Omental fat pad (tissue), 4 donors: ENCODE results near the gene UCN2. TPM values are rescaled to one million over a fixed set of nuclear protein-coding genes. Genes with fewer than 3 reads are reported as not detected.

Experiments
- ATAC-seq: fragments of 150-250 bp; one replicate; pipeline ENCODE4 v1.9.1; 2016; ENCODE audit warnings: mild to moderate bottlenecking, moderate library complexity; ENCODE audit not compliant: low FRiP score
- DNase-seq: peaks from one replicate; pipeline ENCODE4 v3.0.0-alpha.2; 2019; ENCODE audit warnings: low spot score
- CTCF ChIP-seq, 3 donors: fragments of 450-650 bp; IDR thresholded peaks; one replicate each; pipeline ENCODE4 v1.5.1; 2016 to 2017; ENCODE audit warnings: antibody characterized with exemption in 3 of 3, mild to moderate bottlenecking in 3 of 3, moderate library complexity in 2 of 3
- total RNA-seq, 4 donors: library from RNA; depleted of rRNA; stranded (reverse); fragments of >200 nt; gene quantifications; one replicate each; pipeline ENCODE4 v1.1.0, GENCODE V29; 2016

Gene UCN2
- total RNA-seq, 4 donors from 2014 or later, result 0.28 TPM; not detected in 3

- no peak for TF ChIP-seq CTCF (IDR thresholded peaks at IDR 0.05)
- ATAC-seq, result no peak
These were observed 3.9 kb upstream of the UCN2 start for GRCh38 chr3:48567500-48567899.

GRCh38 chr3:48567090-48567489, 3.5 kb upstream of the UCN2 start:
- no peak for DNase-seq
- no peak for TF ChIP-seq CTCF (IDR thresholded peaks at IDR 0.05)
- no peak for ATAC-seq

More at GRCh38 chr3:48567500-48567899, 3.9 kb upstream of the UCN2 start:
- DNase-seq, result no peak

- no peak for TF ChIP-seq CTCF (IDR thresholded peaks at IDR 0.05)
- no peak for ATAC-seq
- DNase-seq, result no peak
These were observed 2.8 kb upstream of the UCN2 start for GRCh38 chr3:48566401-48566760.

GRCh38 chr3:48565591-48566400, 2.2 kb upstream of the UCN2 start:
- no peak for ATAC-seq
- TF ChIP-seq CTCF (IDR thresholded peaks at IDR 0.05), result no peak
- DNase-seq, result no peak

- no peak for DNase-seq
- ATAC-seq, result no peak
- no peak for TF ChIP-seq CTCF (IDR thresholded peaks at IDR 0.05)
These were observed 1.6 kb upstream of the UCN2 start for GRCh38 chr3:48565186-48565585.

- no peak for TF ChIP-seq CTCF (IDR thresholded peaks at IDR 0.05)
- ATAC-seq, result no peak
- no peak for DNase-seq
These were observed 1.1 kb upstream of the UCN2 start for GRCh38 chr3:48564667-48565066.

- ATAC-seq, result no peak
These were observed 441 bp upstream of the UCN2 start for GRCh38 chr3:48564022-48564421.

More at GRCh38 chr3:48564022-48564421, 441 bp upstream of the UCN2 start:
- no peak for TF ChIP-seq CTCF (IDR thresholded peaks at IDR 0.05)
- DNase-seq, result no peak
